GM19395 (cell line): ENCODE results near the gene DIS3L.
"Not testable (repeated sequence)": the region's sequence is repeated elsewhere in the genome, so short reads cannot be mapped to it uniquely, and the experiment has no call there.

ENCODE experiments used
- ATAC-seq: cut with Tn5 transposase; IDR thresholded peaks from one replicate; pipeline ENCODE4 v1.9.1; 2021; ENCODE audit warnings: mild to moderate bottlenecking, moderate library complexity; ENCODE audit not compliant: unreplicated experiment

The DIS3L gene

GRCh38 chr15:66293419-66294156 is at the start of gene DIS3L:
TSS of gene DIS3L (plus strand) at chr15:66293568. CDS start at chr15:66293597, 29 bp downstream.
- peak; percentile 70 for ATAC-seq

GRCh38 chr15:66245832-66246231 is 47.5 kb upstream of the DIS3L start:
- ATAC-seq = not testable (repeated sequence)

- no peak for ATAC-seq
Measured at GRCh38 chr15:66246937-66247336, 46.4 kb upstream of the DIS3L start.

GRCh38 chr15:66249605-66250174 is 43.7 kb upstream of the DIS3L start:
- no peak for ATAC-seq

- no peak for ATAC-seq
Measured at GRCh38 chr15:66251065-66251789, 42.1 kb upstream of the DIS3L start.

- no peak for ATAC-seq
Measured at GRCh38 chr15:66251790-66252684, 41.3 kb upstream of the DIS3L start.

- no peak for ATAC-seq
Measured at GRCh38 chr15:66252685-66253417, 40.5 kb upstream of the DIS3L start.

DNA sequence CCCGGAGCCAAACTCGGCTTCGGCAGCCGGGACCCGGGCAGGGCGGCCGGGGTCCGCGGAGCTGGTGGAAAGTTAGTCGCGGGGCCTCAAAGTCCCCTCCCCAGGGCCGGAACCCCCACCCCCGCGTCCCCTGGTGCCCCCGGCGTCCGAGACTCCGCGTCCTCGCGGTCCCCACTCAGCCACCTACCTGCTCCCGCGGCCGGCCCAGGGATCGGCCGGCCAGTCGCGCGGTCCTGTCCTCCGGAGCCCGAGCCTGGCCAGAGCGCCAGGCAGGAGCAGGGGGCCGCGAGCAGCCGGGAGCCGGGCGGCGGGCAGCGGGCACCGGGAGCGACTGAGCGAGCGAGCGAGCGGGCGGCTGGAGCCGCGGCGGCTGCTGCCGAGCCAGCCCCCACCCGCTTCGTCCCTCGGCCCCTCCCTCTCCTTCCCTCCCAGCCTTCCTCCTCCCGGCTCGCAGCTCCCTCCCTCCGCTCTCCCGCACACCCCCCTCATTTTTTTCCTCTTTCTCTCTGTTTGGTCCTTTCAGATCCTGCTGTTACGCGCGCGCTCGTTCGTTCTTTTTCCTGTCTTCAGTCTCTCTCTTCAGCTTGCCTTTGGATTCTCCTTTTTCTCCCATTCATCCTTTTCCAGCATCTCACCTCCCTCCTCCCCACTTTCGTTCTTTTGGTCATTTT is 39.8 kb upstream of the DIS3L start, which contains the start of gene MEGF11:
Gene MEGF11, minus strand, starts transcription at position 333 of the 671 bp plus-strand sequence. CDS start 125,347 bp downstream, outside the sequence.
- no peak for ATAC-seq

- no peak for ATAC-seq
Measured at GRCh38 chr15:66254089-66254950, 39.0 kb upstream of the DIS3L start.

GRCh38 chr15:66254951-66255676 is 38.3 kb upstream of the DIS3L start:
- no peak for ATAC-seq

DNA sequence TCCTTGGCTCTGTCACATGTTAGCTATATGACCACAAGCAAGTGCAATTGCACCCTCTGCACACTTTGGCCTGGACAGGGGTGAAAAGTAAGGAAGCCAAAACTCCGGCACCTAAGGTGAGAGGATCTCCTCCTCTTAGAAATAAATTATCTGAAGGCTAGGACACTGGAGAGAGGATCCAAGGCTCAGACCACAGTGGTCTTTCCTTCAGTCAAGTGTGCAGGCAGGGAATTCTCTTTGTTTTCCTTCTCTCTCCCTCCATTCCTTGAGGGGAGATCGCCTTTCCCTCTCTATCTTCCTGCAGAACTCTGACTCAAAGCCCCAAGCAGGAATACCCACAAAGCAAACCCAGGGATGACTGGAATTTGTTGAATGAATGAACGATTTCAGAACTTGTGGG is 36.7 kb upstream of the DIS3L start:
- ATAC-seq = no peak

DNA sequence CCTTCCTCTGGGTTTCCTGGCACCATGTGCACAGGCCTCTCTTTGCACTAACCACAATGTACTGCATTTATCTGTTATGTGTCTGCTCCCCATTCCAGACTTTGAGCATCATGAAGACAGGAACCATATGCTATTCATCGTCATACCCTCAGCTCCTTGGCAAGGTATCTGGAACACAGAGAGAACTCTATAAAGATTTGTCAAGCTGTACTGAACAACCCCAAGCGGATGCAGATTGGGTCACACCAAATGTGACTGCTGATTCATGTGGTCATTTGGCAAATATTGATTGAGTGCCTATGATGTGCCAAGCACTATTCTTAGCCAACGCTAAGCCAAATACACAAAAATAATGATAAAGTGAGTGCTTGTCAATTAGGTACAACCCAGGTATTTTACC is 32.3 kb upstream of the DIS3L start:
- no peak for ATAC-seq

GRCh38 chr15:66262837-66263236 is 30.5 kb upstream of the DIS3L start:
- not testable (repeated sequence) for ATAC-seq

- no peak for ATAC-seq
Measured at GRCh38 chr15:66264859-66265513, 28.4 kb upstream of the DIS3L start.

GRCh38 chr15:66269326-66270090 is 23.9 kb upstream of the DIS3L start:
- no peak for ATAC-seq

DNA sequence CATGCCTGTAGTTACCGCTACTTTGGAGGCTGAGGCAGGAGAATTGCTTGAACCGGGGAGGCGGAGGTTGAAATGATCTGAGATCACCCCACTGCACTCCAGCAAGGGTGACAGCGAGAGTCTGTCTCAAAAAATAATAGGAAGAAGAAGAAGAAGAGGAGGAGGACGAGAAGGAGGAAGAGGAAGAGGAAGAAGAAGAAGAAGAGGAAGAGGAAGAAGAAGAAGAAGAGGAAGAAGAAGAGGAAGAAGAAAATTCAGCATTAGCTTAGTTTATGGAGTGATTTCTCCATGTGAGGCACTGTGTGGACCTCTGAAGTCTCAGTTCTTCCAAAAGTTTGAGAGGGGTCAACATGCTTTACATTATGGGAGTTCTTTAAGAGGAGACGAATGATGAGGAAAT is 22.4 kb upstream of the DIS3L start:
- ATAC-seq = no peak

GRCh38 chr15:66275352-66275751 is 18.0 kb upstream of the DIS3L start:
- no peak for ATAC-seq
